Esophagus muscularis mucosa (tissue), 4 donors: ENCODE data around the gene ADAMTS6. TPM values are rescaled to one million over a fixed set of nuclear protein-coding genes. Genes with fewer than 3 reads are reported as not detected.

Experiments used
- DNase-seq: peaks from one replicate; pipeline ENCODE4 v3.0.0-alpha.2; 2017; ENCODE audit errors: extremely low spot score
- H3K27ac ChIP-seq, 4 donors: fragments of 200-600 bp; sonication (generic); replicated peaks in 1 of 4; 1 replicate in 3 of 4; 2 replicates in 1 of 4; pipeline ENCODE4 v1.5.1; 2016 to 2019; ENCODE audit warnings: mild to moderate bottlenecking in 1 of 4
- H3K27me3 ChIP-seq, 4 donors: fragments of 200-600 bp; sonication (generic); one replicate each; pipeline versions ENCODE4 v1.5.1 to v1.6.0; 2016 to 2019
- H3K36me3 ChIP-seq, 4 donors: fragments of 200-600 bp; sonication (generic); one replicate each; pipeline ENCODE4 v1.5.1; 2016 to 2019
- H3K4me1 ChIP-seq, 4 donors: fragments of 200-600 bp; sonication (generic); one replicate each; pipeline ENCODE4 v1.5.1; 2016 to 2019
- H3K4me3 ChIP-seq, 4 donors: fragments of 200-600 bp; sonication (generic); 1 replicate in 2 of 4; 2 replicates in 2 of 4; pipeline ENCODE4 v1.5.1; 2016 to 2019; ENCODE audit warnings: mild to moderate bottlenecking in 4 of 4, moderate library complexity in 1 of 4
- H3K9me3 ChIP-seq, 4 donors: fragments of 200-600 bp; sonication (generic); 1 replicate in 3 of 4; 2 replicates in 1 of 4; pipeline ENCODE4 v1.5.1; 2016 to 2019
- EP300 ChIP-seq: sonication (generic); formaldehyde crosslinking; IDR thresholded peaks from one replicate; pipeline ENCODE4 v1.6.1; 2017; ENCODE audit warnings: antibody characterized with exemption
- POLR2A ChIP-seq: fragments of 450-650 bp; IDR thresholded peaks from one replicate; pipeline ENCODE4 v1.6.1; 2017; ENCODE audit warnings: antibody characterized with exemption, moderate library complexity, mild to moderate bottlenecking, low read depth
- POLR2AphosphoS5 ChIP-seq, 2 donors: sonication (generic); formaldehyde crosslinking; IDR thresholded peaks; one replicate each; pipeline ENCODE4 v1.6.1; 2017; ENCODE audit warnings: antibody characterized with exemption in 2 of 2
- WGBS: methylation state at CpG from one replicate; pipeline ENCODE4 v1.1.5; 2018; 5-methylcytosine and 5-hydroxymethylcytosine counted together
- intact Hi-C: fragments of 100-400 bp; cut with DNase I; formaldehyde crosslinking; loops from one replicate; pipeline ENCODE4 v1.15.1; 2023
- total RNA-seq, 4 donors: library from RNA; depleted of rRNA; stranded (reverse); fragments of >200 nt; gene quantifications; one replicate each; pipeline versions ENCODE4 v1.1.0 to v1.2.1, GENCODE V29; 2016
- TF ChIP-seq, protein P1 (sequence below), 3 experiments: fragments of 200-600 bp in 2 of 3; fragments of 450-650 bp in 1 of 3; sonication (generic) in 2 of 3; IDR thresholded peaks; one replicate each; pipeline ENCODE4 v1.5.1; 2017 to 2019; ENCODE audit warnings: antibody characterized with exemption in 3 of 3, mild to moderate bottlenecking in 2 of 3, moderate library complexity in 1 of 3

Gene ADAMTS6
- total RNA-seq, 4 donors from 2014 or later, result 1.4 to 4.2 (median 2.7) TPM

DNA sequence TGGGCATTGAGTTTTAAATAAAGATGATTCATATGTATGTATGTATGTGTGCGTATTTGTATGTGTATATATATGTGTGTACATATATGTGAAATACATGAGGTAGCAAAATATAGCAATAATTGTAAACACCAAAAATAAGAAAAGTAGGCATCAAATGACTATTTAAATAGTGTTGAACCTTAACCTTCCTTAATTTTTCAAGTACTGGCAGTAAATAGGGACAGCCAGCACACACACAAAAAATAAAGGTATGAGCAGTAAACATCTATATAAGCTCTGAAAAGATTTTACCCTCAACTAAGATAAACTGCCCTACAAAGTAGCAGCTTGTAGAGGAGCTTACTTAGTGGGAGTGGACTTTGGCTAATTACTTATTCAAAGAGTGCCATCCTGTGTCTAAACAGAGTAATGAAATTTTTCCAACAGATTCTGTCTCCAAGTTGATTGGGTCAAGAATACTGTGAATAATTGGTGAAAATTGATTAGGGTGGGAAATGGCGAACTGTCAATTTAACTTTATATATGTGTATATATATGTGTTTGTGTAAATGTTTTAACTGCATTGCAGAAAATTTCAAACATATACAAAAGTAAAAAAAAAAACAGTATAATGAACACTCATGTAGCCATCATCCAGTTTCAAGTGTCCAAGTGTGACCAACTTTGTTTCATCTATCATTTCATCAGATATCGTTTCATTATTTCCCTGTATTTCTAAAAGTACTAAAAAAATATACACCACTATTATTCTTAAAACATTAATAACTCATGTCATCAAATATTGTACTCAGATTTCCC lies 2.0 kb upstream of the ADAMTS6 start:
- intact Hi-C loops, result loop anchor here (2.0 to 10.0 kb wide), 5 partner anchors 269 to 671 kb away; no protein-coding TSS in a partner anchor
- no peaks in the 10 kb centered on the region for H3K9me3 ChIP-seq
- H3K4me3 ChIP-seq, result peak overlapping the region; percentile 53 to 73 (median 66)
- no peaks in the 10 kb centered on the region for H3K36me3 ChIP-seq
- DNase-seq, result no peak
- peaks cover 10 to 31% (median 26%) of the 10 kb centered on the region in 4 donors for H3K4me1 ChIP-seq
- H3K27me3 ChIP-seq, result no peaks in the 10 kb centered on the region
- WGBS, result 20% methylated on average over 3 of the region's 3 CpGs
- no peak for TF ChIP-seq POLR2A
- TF ChIP-seq, protein P1, sequence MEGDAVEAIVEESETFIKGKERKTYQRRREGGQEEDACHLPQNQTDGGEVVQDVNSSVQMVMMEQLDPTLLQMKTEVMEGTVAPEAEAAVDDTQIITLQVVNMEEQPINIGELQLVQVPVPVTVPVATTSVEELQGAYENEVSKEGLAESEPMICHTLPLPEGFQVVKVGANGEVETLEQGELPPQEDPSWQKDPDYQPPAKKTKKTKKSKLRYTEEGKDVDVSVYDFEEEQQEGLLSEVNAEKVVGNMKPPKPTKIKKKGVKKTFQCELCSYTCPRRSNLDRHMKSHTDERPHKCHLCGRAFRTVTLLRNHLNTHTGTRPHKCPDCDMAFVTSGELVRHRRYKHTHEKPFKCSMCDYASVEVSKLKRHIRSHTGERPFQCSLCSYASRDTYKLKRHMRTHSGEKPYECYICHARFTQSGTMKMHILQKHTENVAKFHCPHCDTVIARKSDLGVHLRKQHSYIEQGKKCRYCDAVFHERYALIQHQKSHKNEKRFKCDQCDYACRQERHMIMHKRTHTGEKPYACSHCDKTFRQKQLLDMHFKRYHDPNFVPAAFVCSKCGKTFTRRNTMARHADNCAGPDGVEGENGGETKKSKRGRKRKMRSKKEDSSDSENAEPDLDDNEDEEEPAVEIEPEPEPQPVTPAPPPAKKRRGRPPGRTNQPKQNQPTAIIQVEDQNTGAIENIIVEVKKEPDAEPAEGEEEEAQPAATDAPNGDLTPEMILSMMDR (IDR thresholded peaks at IDR 0.05), result peak; percentile 58 to 66 (median 64)
- H3K27ac ChIP-seq, result peak overlapping the region; percentile 90 to 96 (median 92)

- no peaks in the 10 kb centered on the region for H3K9me3 ChIP-seq
- peak overlapping the region; percentile 90 to 96 (median 92) for H3K27ac ChIP-seq
- 1% methylated on average over 12 of the region's 12 CpGs for WGBS
- no peak for DNase-seq
- H3K4me3 ChIP-seq, result peak overlapping the region; percentile 53 to 73 (median 66)
- TF ChIP-seq POLR2AphosphoS5 (IDR thresholded peaks at IDR 0.05), result peak in 1 of 2 donors; percentile 25
- no peak for TF ChIP-seq POLR2A
- H3K27me3 ChIP-seq, result no peaks in the 10 kb centered on the region
- H3K36me3 ChIP-seq, result no peaks in the 10 kb centered on the region
- H3K4me1 ChIP-seq, result peaks cover 10 to 35% (median 26%) of the 10 kb centered on the region in 4 donors
- intact Hi-C loops, result loop anchor here (2.0 to 10.0 kb wide), 5 partner anchors 268 to 671 kb away; no protein-coding TSS in a partner anchor
Observed at GRCh38 chr5:65482736-65483545, 1.2 kb upstream of the ADAMTS6 start.

GRCh38 chr5:65482296-65482735 lies 596 bp upstream of the ADAMTS6 start:
- 2% methylated on average over 6 of the region's 6 CpGs for WGBS
- no peaks in the 10 kb centered on the region for H3K27me3 ChIP-seq
- peak overlapping the region; percentile 53 to 73 (median 66) for H3K4me3 ChIP-seq
- DNase-seq, result no peak
- peak overlapping the region; percentile 90 to 96 (median 92) for H3K27ac ChIP-seq
- H3K9me3 ChIP-seq, result no peaks in the 10 kb centered on the region
- intact Hi-C loops, result loop anchor here (2.0 to 10.0 kb wide), 5 partner anchors 268 to 670 kb away; no protein-coding TSS in a partner anchor
- TF ChIP-seq EP300 (no peak), POLR2AphosphoS5 (IDR thresholded peaks at IDR 0.05) (no peak), POLR2A (no peak)
- TF ChIP-seq, protein P1 (IDR thresholded peaks at IDR 0.05), result no peak
- no peaks in the 10 kb centered on the region for H3K36me3 ChIP-seq
- peaks cover 10 to 35% (median 26%) of the 10 kb centered on the region in 4 donors for H3K4me1 ChIP-seq

GRCh38 chr5:65481171-65481581 lies 544 bp downstream of the ADAMTS6 start:
- H3K4me3 ChIP-seq, result peak overlapping the region; percentile 53 to 73 (median 66)
- H3K4me1 ChIP-seq, result peaks cover 10 to 35% (median 26%) of the 10 kb centered on the region in 4 donors
- TF ChIP-seq EP300, result no peak
- no peak for TF ChIP-seq POLR2AphosphoS5 (IDR thresholded peaks at IDR 0.05)
- TF ChIP-seq POLR2A, result no peak
- TF ChIP-seq, protein P1 (IDR thresholded peaks at IDR 0.05), result no peak
- intact Hi-C loops, result loop anchor here (5.0 to 10.0 kb wide), 4 partner anchors 266 to 669 kb away; no protein-coding TSS in a partner anchor
- H3K36me3 ChIP-seq, result no peaks in the 10 kb centered on the region
- no peaks in the 10 kb centered on the region for H3K27me3 ChIP-seq
- DNase-seq, result no peak
- H3K9me3 ChIP-seq, result no peaks in the 10 kb centered on the region
- under 1% methylated on average over 7 of the region's 7 CpGs for WGBS
- peak overlapping the region; percentile 90 to 96 (median 92) for H3K27ac ChIP-seq
